ENCODE data around the gene NINL. TPM values are rescaled to one million over a fixed set of nuclear protein-coding genes. Genes with fewer than 3 reads are reported as not detected.
A peak's percentile ranks its signal among the peaks of the same experiment; 100 is the strongest.
"Not testable (repeated sequence)": the region's sequence is repeated elsewhere in the genome, so short reads cannot be mapped to it uniquely, and the experiment has no call there.

The NINL gene
- total RNA-seq, 1 experiment from 2014 or later = 10.7 TPM

GRCh38 chr20:25579081-25579770, 6.1 kb downstream of the NINL start:
- no peak for DNase-seq (ENCODE audit: low read depth in 1 of 2, low spot score in 2 of 2)
- H3K27me3 ChIP-seq (replicated peaks) = no peaks in the 10 kb centered on the region

GRCh38 chr20:25576783-25577530, 8.4 kb downstream of the NINL start:
- no peak overlapping the region for H3K27ac ChIP-seq
- DNase-seq (ENCODE audit: low read depth in 1 of 2, low spot score in 2 of 2) = no peak
- no peaks in the 10 kb centered on the region; the same call in 1 of the 2 replicates for H3K4me1 ChIP-seq (replicated peaks)
- no peaks in the 10 kb centered on the region for H3K27me3 ChIP-seq (replicated peaks)
- peaks cover 18% of the 10 kb centered on the region for H3K36me3 ChIP-seq
- H3K9me3 ChIP-seq (replicated peaks) = no peaks in the 10 kb centered on the region
- no peak overlapping the region for H3K4me3 ChIP-seq

More at GRCh38 chr20:25579081-25579770, 6.1 kb downstream of the NINL start:
- H3K4me3 ChIP-seq = no peak overlapping the region
- H3K36me3 ChIP-seq = peaks cover 18% of the 10 kb centered on the region
- H3K9me3 ChIP-seq (replicated peaks) = no peaks in the 10 kb centered on the region
- H3K27ac ChIP-seq = no peak overlapping the region
- peaks cover 3% of the 10 kb centered on the region for H3K4me1 ChIP-seq (replicated peaks)

- H3K9me3 ChIP-seq (replicated peaks) = no peaks in the 10 kb centered on the region
- peak in 1 of 2 experiments; percentile 25 for DNase-seq (ENCODE audit: low read depth in 1 of 2, low spot score in 2 of 2)
- no peaks in the 10 kb centered on the region; the same call in 1 of the 2 replicates for H3K4me1 ChIP-seq (replicated peaks)
- H3K27me3 ChIP-seq (replicated peaks) = no peaks in the 10 kb centered on the region
- no peak overlapping the region for H3K4me3 ChIP-seq
- H3K27ac ChIP-seq = no peak overlapping the region
- H3K36me3 ChIP-seq = peaks cover 11% of the 10 kb centered on the region
Observed at GRCh38 chr20:25574411-25574810, 10.9 kb downstream of the NINL start.

- Histone ChIP-seq H3K27me3 (replicated peaks) (no peaks in the 10 kb centered on the region), H3K27ac (no peak overlapping the region), H3K36me3 (0 out of 2 replicates have a peak, but pooled peaks cover 6% of the 10 kb centered on the region), H3K9me3 (replicated peaks) (no peaks in the 10 kb centered on the region), H3K4me1 (replicated peaks) (no peaks in the 10 kb centered on the region; the same call in 1 of the 2 replicates), H3K4me3 (no peak overlapping the region)
- DNase-seq (ENCODE audit: low read depth in 1 of 2, low spot score in 2 of 2) = no peak
Observed at GRCh38 chr20:25573288-25574251, 11.8 kb downstream of the NINL start.

GRCh38 chr20:25571817-25572216, 13.5 kb downstream of the NINL start:
- H3K4me1 ChIP-seq (replicated peaks) = no peaks in the 10 kb centered on the region; the same call in 1 of the 2 replicates
- H3K4me3 ChIP-seq = no peak overlapping the region
- no peaks in the 10 kb centered on the region for H3K9me3 ChIP-seq (replicated peaks)

GRCh38 chr20:25571240-25571639, 14.1 kb downstream of the NINL start:
- Histone ChIP-seq H3K27me3 (replicated peaks) (no peaks in the 10 kb centered on the region), H3K27ac (no peak overlapping the region), H3K36me3 (0 out of 2 replicates have a peak, but pooled peaks cover 6% of the 10 kb centered on the region)

More at GRCh38 chr20:25571817-25572216, 13.5 kb downstream of the NINL start:
- no peak overlapping the region for H3K27ac ChIP-seq
- H3K36me3 ChIP-seq = 0 out of 2 replicates have a peak, but pooled peaks cover 6% of the 10 kb centered on the region
- no peak for DNase-seq (ENCODE audit: low read depth in 1 of 2, low spot score in 2 of 2)
- no peaks in the 10 kb centered on the region for H3K27me3 ChIP-seq (replicated peaks)

GRCh38 chr20:25570148-25570530, 15.2 kb downstream of the NINL start:
- H3K36me3 ChIP-seq = 0 out of 2 replicates have a peak, but pooled peaks cover 2% of the 10 kb centered on the region
- no peaks in the 10 kb centered on the region for H3K9me3 ChIP-seq (replicated peaks)
- no peak overlapping the region for H3K27ac ChIP-seq
- no peaks in the 10 kb centered on the region for H3K27me3 ChIP-seq (replicated peaks)
- no peaks in the 10 kb centered on the region; the same call in 1 of the 2 replicates for H3K4me1 ChIP-seq (replicated peaks)
- H3K4me3 ChIP-seq = no peak overlapping the region
- DNase-seq (ENCODE audit: low read depth in 1 of 2, low spot score in 2 of 2) = no peak

More at GRCh38 chr20:25571240-25571639, 14.1 kb downstream of the NINL start:
- DNase-seq (ENCODE audit: low read depth in 1 of 2, low spot score in 2 of 2) = no peak
- no peaks in the 10 kb centered on the region; the same call in 1 of the 2 replicates for H3K4me1 ChIP-seq (replicated peaks)
- no peak overlapping the region for H3K4me3 ChIP-seq
- no peaks in the 10 kb centered on the region for H3K9me3 ChIP-seq (replicated peaks)

GRCh38 chr20:25567286-25567685, 18.0 kb downstream of the NINL start:
- H3K27me3 ChIP-seq (replicated peaks) = no peaks in the 10 kb centered on the region
- H3K36me3 ChIP-seq = 0 out of 2 replicates have a peak, but pooled peaks cover 2% of the 10 kb centered on the region
- H3K27ac ChIP-seq = no peak overlapping the region
- 0 out of 2 replicates have a peak, but pooled peaks cover 7% of the 10 kb centered on the region for H3K9me3 ChIP-seq (replicated peaks)
- no peak overlapping the region for H3K4me3 ChIP-seq
- no peak for DNase-seq (ENCODE audit: low read depth in 1 of 2, low spot score in 2 of 2)
- H3K4me1 ChIP-seq (replicated peaks) = peaks cover 7% of the 10 kb centered on the region

GRCh38 chr20:25566821-25567220, 18.5 kb downstream of the NINL start:
- H3K4me3 ChIP-seq = no peak overlapping the region
- 0 out of 2 replicates have a peak, but pooled peaks cover 7% of the 10 kb centered on the region for H3K9me3 ChIP-seq (replicated peaks)
- no peaks in the 10 kb centered on the region for H3K27me3 ChIP-seq (replicated peaks)
- H3K4me1 ChIP-seq (replicated peaks) = peaks cover 7% of the 10 kb centered on the region
- DNase-seq (ENCODE audit: low read depth in 1 of 2, low spot score in 2 of 2) = no peak
- no peak overlapping the region for H3K27ac ChIP-seq
- 0 out of 2 replicates have a peak, but pooled peaks cover 2% of the 10 kb centered on the region for H3K36me3 ChIP-seq

- Histone ChIP-seq H3K27ac (no peak overlapping the region), H3K9me3 (replicated peaks) (0 out of 2 replicates have a peak, but pooled peaks cover 7% of the 10 kb centered on the region), H3K4me1 (replicated peaks) (peaks cover 7% of the 10 kb centered on the region), H3K4me3 (no peak overlapping the region), H3K27me3 (replicated peaks) (no peaks in the 10 kb centered on the region), H3K36me3 (no peaks in the 10 kb centered on the region)
- no peak for DNase-seq (ENCODE audit: low read depth in 1 of 2, low spot score in 2 of 2)
Observed at GRCh38 chr20:25565578-25566157, 19.7 kb downstream of the NINL start.

- H3K27me3 ChIP-seq (replicated peaks) = no peaks in the 10 kb centered on the region
- DNase-seq (ENCODE audit: low read depth in 1 of 2, low spot score in 2 of 2) = peak in 1 of 2 experiments; percentile 54
- no peak overlapping the region for H3K4me3 ChIP-seq
- peaks cover 7% of the 10 kb centered on the region for H3K4me1 ChIP-seq (replicated peaks)
- H3K36me3 ChIP-seq = no peaks in the 10 kb centered on the region
- H3K9me3 ChIP-seq (replicated peaks) = 0 out of 2 replicates have a peak, but pooled peaks cover 7% of the 10 kb centered on the region
- H3K27ac ChIP-seq = peak overlapping the region; percentile 65
Observed at GRCh38 chr20:25563876-25564275, 21.5 kb downstream of the NINL start.

- Histone ChIP-seq H3K27ac (peak overlapping the region; percentile 65), H3K4me3 (no peak overlapping the region), H3K4me1 (replicated peaks) (peaks cover 7% of the 10 kb centered on the region), H3K36me3 (no peaks in the 10 kb centered on the region), H3K27me3 (replicated peaks) (no peaks in the 10 kb centered on the region), H3K9me3 (replicated peaks) (0 out of 2 replicates have a peak, but pooled peaks cover 7% of the 10 kb centered on the region)
- DNase-seq (ENCODE audit: low read depth in 1 of 2, low spot score in 2 of 2) = no peak
Observed at GRCh38 chr20:25563362-25563761, 22.0 kb downstream of the NINL start.

- not testable (repeated sequence) for DNase-seq (ENCODE audit: low read depth in 1 of 2, low spot score in 2 of 2); H3K27ac ChIP-seq; H3K36me3 ChIP-seq; H3K27me3 ChIP-seq (replicated peaks); H3K9me3 ChIP-seq (replicated peaks); H3K4me3 ChIP-seq; H3K4me1 ChIP-seq (replicated peaks)
Observed at GRCh38 chr20:25561771-25562170, 23.6 kb downstream of the NINL start.
